ENCODE measurements around the gene ERO1A. TPM values are rescaled to one million over a fixed set of nuclear protein-coding genes. Genes with fewer than 3 reads are reported as not detected.

The ERO1A gene
- total RNA-seq, 4 donors from 2014 or later: 172 to 1,512 (median 404) TPM

GRCh38 chr14:52599974-52600373, 95.4 kb downstream of the ERO1A start:
- WGBS, 2 donors: 80 to 88% methylated on average over 3 of the region's 3 CpGs
- intact Hi-C loops (cut with DNase I): no loop called here

GRCh38 chr14:52598568-52598967, 96.8 kb downstream of the ERO1A start:
- Histone ChIP-seq H3K27me3 (no peaks in the 10 kb centered on the region), H3K4me1 (no peaks in the 10 kb centered on the region), H3K4me3 (no peak overlapping the region), H3K36me3 (no peaks in the 10 kb centered on the region), H3K9me3 (no peaks in the 10 kb centered on the region), H3K27ac (no peak overlapping the region)
- no peak for TF ChIP-seq POLR2A (IDR thresholded peaks at IDR 0.05)
- DNase-seq: no peak
- 74 to 94% methylated on average over 1 of the region's 1 CpG for WGBS, 2 donors
- intact Hi-C loops (cut with DNase I): no loop called here

More at GRCh38 chr14:52599974-52600373, 95.4 kb downstream of the ERO1A start:
- Histone ChIP-seq H3K4me1 (no peaks in the 10 kb centered on the region), H3K36me3 (no peaks in the 10 kb centered on the region), H3K27ac (no peak overlapping the region), H3K9me3 (peaks cover 0 to 3% (median 0%) of the 10 kb centered on the region in 3 donors), H3K27me3 (no peaks in the 10 kb centered on the region), H3K4me3 (no peak overlapping the region)
- DNase-seq: no peak
- TF ChIP-seq, protein P1, sequence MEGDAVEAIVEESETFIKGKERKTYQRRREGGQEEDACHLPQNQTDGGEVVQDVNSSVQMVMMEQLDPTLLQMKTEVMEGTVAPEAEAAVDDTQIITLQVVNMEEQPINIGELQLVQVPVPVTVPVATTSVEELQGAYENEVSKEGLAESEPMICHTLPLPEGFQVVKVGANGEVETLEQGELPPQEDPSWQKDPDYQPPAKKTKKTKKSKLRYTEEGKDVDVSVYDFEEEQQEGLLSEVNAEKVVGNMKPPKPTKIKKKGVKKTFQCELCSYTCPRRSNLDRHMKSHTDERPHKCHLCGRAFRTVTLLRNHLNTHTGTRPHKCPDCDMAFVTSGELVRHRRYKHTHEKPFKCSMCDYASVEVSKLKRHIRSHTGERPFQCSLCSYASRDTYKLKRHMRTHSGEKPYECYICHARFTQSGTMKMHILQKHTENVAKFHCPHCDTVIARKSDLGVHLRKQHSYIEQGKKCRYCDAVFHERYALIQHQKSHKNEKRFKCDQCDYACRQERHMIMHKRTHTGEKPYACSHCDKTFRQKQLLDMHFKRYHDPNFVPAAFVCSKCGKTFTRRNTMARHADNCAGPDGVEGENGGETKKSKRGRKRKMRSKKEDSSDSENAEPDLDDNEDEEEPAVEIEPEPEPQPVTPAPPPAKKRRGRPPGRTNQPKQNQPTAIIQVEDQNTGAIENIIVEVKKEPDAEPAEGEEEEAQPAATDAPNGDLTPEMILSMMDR (IDR thresholded peaks at IDR 0.05): no peak
- no peak for TF ChIP-seq POLR2A (IDR thresholded peaks at IDR 0.05)

- H3K36me3 ChIP-seq: no peaks in the 10 kb centered on the region
- no peak for DNase-seq
- intact Hi-C loops (cut with DNase I): no loop called here
- no peaks in the 10 kb centered on the region for H3K27me3 ChIP-seq
- TF ChIP-seq, protein P1 (IDR thresholded peaks at IDR 0.05): no peak
- TF ChIP-seq POLR2A (IDR thresholded peaks at IDR 0.05): no peak
- WGBS, 2 donors: 76 to 85% methylated on average over 5 of the region's 5 CpGs
- H3K9me3 ChIP-seq: no peaks in the 10 kb centered on the region
- no peak overlapping the region for H3K27ac ChIP-seq
- no peak overlapping the region for H3K4me3 ChIP-seq
- H3K4me1 ChIP-seq: no peaks in the 10 kb centered on the region
Observed at GRCh38 chr14:52596861-52597260, 98.5 kb downstream of the ERO1A start.

DNA sequence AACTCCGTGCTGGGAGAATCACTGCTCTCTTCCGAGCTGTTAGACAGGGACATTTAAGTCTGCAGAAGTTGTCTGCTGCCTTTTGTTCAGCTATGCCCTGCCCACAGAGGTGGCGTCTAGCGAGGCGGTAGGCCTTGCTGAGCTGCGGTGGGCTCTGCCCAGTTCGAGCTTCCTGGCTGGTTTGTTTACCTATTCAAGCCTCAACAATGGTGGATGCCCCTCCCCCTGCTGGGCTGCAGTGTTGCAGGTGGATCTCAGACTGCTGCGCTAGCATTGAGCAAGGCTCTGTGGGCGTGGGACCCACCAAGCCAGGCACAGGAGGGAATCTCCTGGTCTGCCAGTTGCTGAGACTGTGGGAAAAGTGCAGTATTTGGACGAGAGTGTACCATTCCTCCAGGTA, 99.0 kb downstream of the ERO1A start:
- TF ChIP-seq, protein P1 (IDR thresholded peaks at IDR 0.05): no peak
- no peak for TF ChIP-seq POLR2A (IDR thresholded peaks at IDR 0.05)
- Histone ChIP-seq H3K27ac (no peak overlapping the region), H3K4me3 (no peak overlapping the region), H3K27me3 (no peaks in the 10 kb centered on the region), H3K9me3 (no peaks in the 10 kb centered on the region), H3K36me3 (no peaks in the 10 kb centered on the region), H3K4me1 (no peaks in the 10 kb centered on the region)
- no peak for DNase-seq
- WGBS, 2 donors: 80% methylated on average over 1 to 2 of the region's 10 CpGs
- intact Hi-C loops (cut with DNase I): no loop called here

DNA sequence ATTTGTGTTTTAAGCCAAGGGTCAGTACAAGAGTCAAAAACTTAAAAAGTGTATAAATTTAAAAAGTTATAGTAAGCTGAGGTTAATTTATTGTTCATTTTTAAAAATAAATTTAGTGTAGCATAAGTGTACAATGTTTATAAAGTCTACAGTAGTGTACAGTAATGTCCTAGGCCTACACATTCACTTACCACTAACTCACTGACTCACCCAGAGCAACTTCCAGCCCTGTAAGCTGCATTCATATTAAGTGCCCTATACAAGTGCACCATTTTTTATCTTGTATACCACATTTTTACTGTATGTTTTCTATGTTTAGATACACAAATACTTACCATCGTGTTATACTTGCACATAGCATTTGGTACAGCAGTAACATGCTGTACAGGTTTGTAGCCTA, 105.0 kb downstream of the ERO1A start:
- no peak overlapping the region for H3K4me3 ChIP-seq
- TF ChIP-seq, protein P1 (IDR thresholded peaks at IDR 0.05): no peak
- TF ChIP-seq POLR2A (IDR thresholded peaks at IDR 0.05): no peak
- no peaks in the 10 kb centered on the region for H3K4me1 ChIP-seq
- intact Hi-C loops (cut with DNase I): no loop called here
- no peak overlapping the region for H3K27ac ChIP-seq
- DNase-seq: no peak
- H3K9me3 ChIP-seq: no peaks in the 10 kb centered on the region
- WGBS, 2 donors: 89 to 95% methylated on average over 1 of the region's 1 CpG
- no peaks in the 10 kb centered on the region for H3K36me3 ChIP-seq
- no peaks in the 10 kb centered on the region for H3K27me3 ChIP-seq

Other genes starting within 250 kb of the ERO1A start
- 1 to 10 TPM; 1.5 to 6.1 (median 4.3) TPM for gene TXNDC16, start 143.1 kb downstream of the ERO1A start, total RNA-seq
- under 1 TPM; 0.21 to 0.95 (median 0.35) TPM for gene GPR137C, start 142.7 kb downstream of the ERO1A start, total RNA-seq
- gene PSMC6, start 11.6 kb upstream of the ERO1A start, total RNA-seq: 100 to 1,000 TPM in 1 of 4 donors, 10 to 100 TPM in 3; 75.5 to 147 (median 82.9) TPM
- 10 to 100 TPM in 3 of 4 donors, 1 to 10 TPM in 1; 9.7 to 19.7 (median 15.6) TPM for gene STYX, start 34.6 kb upstream of the ERO1A start, total RNA-seq
- gene GNPNAT1, start 96.0 kb upstream of the ERO1A start, total RNA-seq: 10 to 100 TPM in 3 of 4 donors, 1 to 10 TPM in 1; 9.4 to 27.3 (median 15.0) TPM

Measured in esophagus squamous epithelium (tissue), 5 donors.